Stimulated activated CD8-positive, alpha-beta memory T cell treated with anti-CD3 and anti-CD28 coated beads, Interleukin-15, amount 100 ng/mL, for 48 hours (primary cell): ENCODE measurements around the gene ARL6IP4.

Experiments
- DNase-seq, 2 donors: peaks; one replicate each; pipeline ENCODE4 v3.0.0-alpha.2; 2020; ENCODE audit warnings: low read depth in 2 of 2

ARL6IP4 gene

GRCh38 chr12:122958198-122958888 lies 22.1 kb upstream of the ARL6IP4 start:
- DNase-seq = no peak

DNA sequence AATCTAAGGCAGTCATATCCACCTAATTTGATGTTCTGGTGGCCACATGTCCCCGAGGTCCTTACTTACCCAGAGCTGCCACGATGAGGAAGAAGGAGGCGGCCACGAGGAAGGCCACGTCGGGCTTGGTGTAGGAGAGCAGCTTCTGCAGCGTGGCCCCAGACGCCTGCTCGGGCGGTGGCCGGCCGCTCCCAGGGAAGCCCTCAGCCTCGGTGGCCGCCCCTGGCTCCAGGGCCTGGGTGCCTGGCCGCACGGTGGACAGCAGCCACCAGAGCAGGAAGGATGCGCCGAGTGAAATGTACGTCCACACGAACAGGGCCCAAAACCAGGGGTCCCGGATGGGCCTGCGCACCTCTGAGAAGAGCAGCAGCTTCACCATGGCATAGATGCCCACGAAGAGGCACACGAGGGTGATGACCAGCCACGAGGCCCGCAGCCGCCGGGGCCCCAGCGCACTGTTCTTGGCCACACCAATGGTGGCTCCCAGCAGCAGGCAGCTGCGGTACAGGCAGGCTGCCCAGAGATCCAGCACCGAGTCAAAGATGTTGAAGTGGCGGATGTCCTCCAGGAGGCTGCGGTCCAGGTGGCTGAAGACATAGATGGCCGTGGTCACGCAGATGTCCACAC lies 20.8 kb upstream of the ARL6IP4 start:
- no peak for DNase-seq

DNA sequence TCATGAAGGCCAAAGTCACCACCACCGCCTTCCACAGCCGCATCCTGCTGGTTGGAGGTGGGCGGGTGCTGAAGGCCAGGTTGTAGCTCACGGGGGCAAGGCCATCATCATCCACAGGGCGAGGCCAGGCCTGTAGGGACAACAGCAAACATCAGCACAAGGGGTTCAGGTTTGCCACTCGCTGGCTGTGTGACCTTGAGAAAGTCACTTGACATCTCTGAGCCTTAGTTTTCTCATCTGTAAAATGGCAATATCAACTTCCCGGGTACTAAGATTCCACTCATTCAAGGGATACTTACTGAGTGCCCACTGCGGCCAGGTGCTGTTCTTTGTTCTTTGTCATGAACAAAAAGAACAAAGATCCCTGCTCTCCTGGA lies 20.3 kb upstream of the ARL6IP4 start:
- no peak for DNase-seq

- no peak for DNase-seq
Measured at GRCh38 chr12:122961531-122962329, 18.8 kb upstream of the ARL6IP4 start.

DNA sequence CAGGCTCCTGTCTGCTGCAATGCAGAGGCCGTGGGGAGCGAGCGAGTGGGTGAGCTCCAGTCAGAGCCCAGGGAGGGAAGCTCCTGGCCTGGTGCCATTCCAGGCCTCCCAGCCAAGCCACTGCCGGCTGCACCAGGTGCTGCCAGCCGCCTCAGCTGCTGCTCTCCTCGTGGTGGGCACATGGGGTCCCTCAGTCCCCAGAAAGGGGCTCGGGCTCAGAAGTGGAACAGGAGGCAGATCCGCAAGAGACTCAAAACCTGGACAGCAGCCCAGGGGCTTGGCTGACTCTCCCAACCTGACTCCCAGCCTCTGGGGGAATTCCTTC lies 16.6 kb upstream of the ARL6IP4 start:
- no peak for DNase-seq

DNA sequence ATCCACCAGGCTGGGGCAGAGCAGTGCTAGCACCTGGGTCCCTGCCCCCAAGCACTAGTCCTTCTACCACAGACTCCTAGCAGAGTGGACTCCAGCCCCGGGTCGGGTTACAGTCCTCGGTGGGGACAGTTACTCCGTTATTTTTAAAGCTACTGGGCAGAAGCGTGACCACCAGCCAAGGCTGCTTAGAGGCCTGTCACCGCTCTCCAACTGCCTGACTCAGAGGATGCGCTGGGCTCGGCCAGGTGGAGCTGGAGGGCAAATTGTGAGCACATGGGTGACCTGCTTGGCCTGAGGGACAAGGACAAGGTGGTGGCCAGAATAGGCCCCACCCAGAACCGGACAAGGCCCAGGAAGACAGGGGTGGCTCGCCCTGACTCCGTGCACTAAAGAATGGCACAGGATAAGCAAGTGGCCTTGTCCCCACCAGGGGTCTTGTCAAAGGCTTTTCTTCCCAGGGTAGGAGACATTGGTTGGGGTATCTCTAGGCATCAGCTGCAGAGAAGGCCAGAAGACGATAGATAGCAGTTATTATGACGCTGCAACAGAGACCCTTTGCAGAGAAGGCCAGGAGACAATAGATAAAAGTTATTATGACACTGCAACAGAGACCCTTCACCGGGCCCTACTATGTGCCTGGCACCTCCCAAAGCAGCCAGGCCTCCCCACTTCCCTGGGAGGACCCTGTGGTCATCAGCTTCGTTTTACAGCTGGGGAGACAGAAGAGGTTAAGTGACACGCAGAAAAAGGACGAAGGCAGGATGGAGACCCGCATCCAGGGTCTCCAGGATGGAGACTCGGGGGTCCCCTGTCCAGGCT lies 15.8 kb upstream of the ARL6IP4 start:
- no peak for DNase-seq

DNA sequence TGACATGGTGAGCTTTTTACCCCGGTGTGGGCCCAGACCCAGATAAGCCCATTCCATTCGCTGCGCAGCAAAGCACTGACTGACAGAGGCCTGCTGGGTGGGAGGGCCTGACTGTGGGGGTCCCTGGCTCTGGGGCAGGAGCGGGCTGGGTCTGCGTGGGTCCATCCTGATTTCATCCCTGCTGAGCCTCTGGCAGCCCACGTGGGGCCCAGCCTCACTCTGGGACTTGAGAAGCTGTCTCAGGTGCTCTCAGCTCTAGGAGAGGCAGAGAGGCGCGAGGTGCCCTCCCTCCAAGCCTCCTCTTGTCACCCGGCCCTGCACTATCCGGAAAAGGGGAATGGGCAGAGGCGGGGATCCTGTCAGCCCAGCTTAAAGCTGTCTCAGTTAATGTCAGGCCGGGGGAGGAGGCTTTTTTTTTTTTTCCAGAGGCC lies 15.1 kb upstream of the ARL6IP4 start:
- DNase-seq = no peak

DNA sequence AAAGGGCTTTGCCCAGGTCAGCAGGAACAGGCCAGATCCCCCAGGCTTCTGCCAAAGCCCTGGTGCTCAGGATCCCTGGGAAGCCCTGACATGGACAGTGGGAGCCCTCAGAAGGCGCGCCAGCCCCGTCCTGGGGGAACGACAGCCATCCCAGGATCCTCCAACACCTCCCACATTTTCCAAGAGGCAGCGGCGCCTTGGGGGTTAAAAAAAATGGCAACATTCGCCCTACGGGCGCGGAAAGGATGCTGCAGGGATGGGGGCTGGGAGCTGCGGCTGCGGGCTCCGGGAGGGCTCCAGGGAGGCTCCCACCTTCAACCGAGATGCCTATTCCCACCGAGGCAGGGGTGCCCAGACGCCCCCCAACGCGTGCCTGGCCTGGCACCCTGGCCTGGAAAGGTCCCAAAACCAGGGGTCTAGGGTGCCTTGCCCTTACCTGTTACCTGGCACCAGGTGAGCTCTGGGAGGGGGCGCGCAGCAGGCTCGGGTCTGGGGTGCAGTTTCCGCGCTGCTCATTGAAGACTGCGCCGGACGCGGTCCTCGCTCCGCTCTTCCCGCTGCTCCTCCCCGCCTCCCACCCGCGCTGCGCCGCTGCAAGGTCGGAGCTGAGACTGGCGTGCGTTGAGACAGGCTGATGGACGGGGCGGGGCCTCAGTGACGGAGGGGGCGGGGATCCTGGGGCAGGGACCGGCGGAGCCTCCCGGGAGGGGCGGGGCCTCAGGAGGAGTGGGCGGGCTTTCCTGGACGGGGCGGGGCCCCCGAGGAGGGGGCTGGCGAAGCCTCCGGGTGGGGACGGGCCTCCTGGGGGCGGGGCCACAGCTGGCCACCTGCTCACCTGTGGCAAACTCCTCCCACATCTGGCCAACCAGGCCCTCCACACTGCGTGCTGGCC lies 14.4 kb upstream of the ARL6IP4 start, which contains the start of gene ABCB9:
TSS of gene ABCB9 (minus strand) at position 613 of the 892 bp plus-strand sequence. CDS start 6,228 bp downstream, outside the sequence.
- peak; percentile 88 to 89 for DNase-seq

- DNase-seq = no peak
Measured at GRCh38 chr12:122966743-122967550, 13.5 kb upstream of the ARL6IP4 start.

- DNase-seq = no peak
Measured at GRCh38 chr12:122968104-122968503, 12.4 kb upstream of the ARL6IP4 start.

DNA sequence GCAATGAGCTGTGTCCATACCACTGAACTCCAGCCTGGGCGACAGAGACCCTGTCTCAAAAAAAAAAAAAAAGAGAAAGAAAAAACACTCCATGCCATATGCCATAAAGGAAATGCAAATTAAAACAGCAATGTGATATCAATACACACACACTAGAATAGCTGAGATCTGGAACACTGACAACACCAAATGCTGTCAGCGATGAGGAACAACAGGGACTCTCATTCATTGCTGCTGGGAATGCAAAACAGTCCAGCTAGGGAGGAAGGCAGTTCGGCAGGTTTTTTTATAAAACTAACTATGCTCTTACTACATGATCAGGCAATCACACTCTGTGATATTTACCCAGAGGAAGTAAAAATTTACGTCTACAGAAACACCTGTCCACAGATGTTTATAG lies 10.8 kb upstream of the ARL6IP4 start:
- DNase-seq = no peak

DNA sequence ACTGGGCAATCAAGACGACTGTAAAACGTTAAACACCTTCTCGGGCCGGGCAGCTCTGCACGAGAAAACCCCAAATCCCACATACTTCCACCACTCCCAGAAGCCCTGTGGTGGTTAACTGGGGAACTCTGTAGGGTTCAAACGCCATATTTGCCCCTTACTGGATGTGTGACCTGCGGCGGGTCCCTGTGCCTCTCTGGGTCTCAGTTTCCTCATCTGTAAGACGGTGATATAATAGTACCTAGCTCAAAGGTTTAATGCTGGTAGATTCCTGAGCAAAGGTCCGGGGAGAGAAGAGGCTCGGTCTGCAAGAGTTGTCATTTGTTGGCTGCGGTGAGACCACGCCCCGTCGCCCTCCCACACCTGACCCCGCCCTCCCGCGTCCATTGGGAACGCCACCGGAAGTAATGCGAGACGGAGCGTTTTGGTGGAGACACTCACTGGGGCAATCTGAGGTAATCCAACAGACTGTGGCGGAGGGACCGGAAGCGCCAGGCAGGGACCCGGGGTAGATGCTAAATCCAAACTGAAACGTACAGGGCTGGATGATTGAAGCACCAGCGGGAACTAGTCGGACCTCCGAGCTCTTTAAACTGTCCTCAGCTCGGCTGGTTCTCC lies 6.1 kb upstream of the ARL6IP4 start:
- peak; percentile 96 to 97 for DNase-seq

DNA sequence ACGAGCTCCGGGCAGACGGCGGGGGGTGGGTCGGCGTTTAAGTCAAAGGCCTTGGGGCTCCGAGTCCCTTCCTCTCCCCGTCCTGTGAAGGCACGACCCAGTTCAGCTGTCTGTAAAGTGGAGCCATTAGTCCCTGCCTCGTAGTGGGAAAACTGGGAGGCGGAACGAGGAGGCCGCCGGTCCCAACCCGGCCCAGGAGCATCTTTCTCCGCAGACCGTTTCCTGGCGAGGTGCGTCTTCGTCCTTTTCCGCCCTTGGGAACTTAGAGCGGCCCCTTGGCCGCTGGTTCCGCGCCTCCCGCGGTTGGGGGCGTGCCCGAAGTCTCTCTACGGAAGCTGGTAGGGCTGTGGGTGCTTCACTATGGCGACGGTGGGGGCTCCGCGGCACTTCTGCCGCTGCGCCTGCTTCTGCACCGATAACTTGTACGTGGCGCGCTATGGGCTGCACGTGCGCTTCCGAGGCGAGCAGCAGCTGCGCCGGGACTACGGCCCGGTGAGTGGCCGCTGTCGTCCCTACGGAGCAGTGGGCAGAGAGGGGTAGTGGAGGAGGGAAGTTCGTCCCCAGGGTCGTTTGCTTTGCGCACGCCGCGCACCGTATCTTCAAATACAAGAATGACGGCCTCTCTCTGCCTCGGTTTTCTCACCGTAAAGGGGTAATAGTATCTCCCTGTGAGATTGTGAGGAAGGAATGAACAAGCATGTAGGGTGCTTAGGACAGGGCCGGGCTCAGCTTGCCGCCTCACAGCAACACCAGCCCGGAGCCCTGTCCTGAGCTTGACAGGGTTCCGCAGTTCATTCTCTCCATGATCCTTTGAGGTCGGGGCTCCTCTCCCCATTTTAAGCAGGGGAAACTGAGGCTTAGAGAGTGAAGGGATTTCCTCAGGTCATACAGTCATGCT lies 5.3 kb upstream of the ARL6IP4 start, which contains the start of gene OGFOD2:
TSS of gene OGFOD2 (plus strand) at position 353 of the 898 bp plus-strand sequence. CDS start at position 361, 8 bp downstream.
- DNase-seq = peak; percentile 86 to 88

DNA sequence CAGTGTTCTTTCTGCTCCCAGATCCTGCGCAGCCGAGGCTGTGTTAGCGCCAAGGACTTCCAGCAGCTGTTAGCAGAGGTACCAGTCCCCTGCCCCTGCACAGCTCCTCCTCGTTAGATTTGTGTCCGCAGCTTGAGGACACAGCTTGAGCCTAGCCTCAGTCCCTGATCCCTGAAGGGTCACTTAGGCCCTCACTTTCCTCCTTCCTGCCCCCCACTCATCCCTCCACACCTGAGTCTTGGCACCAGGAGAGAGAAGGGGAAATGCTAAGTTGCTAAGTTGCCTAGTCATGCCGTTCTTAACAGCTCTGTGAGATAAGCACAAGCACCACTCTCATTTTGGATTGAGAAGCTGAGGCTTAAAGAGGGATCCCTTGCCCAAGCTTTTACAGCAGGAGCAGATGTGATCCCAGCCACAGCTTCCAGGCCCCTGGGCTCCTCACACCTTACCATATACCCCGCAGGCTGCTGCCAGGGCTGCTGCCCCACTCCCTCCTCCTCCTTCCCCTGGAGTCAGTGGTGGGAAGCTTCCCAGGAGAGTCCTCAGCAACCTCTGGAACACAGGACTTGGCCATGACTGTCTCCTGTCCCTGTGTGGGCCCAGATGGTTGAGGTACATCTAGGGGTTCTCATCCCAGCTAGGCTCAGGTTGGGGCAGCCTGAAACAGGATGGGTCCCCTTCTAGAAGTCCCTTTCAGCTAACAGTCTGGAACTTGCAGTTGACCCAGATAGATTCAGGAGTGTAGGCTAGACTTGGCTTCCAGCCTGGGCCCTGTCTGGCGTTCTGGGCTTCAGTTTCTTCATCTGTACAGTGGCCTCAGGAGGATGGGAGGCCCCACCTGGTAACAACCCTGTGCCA lies 4.5 kb upstream of the ARL6IP4 start:
- no peak for DNase-seq

DNA sequence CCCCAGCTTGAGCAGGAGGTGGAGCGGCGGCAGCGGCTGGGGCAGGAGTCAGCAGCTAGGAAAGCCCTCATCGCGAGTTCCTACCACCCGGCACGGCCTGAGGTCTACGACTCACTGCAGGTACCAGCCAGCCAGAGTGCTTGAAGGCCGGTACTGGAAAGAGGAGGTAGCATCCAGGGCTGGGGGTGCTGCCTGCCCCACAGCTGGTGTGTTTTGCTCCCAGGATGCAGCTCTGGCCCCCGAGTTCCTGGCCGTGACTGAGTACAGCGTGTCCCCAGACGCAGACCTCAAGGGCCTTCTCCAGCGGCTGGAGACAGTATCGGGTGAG lies 3.9 kb upstream of the ARL6IP4 start:
- no peak for DNase-seq

DNA sequence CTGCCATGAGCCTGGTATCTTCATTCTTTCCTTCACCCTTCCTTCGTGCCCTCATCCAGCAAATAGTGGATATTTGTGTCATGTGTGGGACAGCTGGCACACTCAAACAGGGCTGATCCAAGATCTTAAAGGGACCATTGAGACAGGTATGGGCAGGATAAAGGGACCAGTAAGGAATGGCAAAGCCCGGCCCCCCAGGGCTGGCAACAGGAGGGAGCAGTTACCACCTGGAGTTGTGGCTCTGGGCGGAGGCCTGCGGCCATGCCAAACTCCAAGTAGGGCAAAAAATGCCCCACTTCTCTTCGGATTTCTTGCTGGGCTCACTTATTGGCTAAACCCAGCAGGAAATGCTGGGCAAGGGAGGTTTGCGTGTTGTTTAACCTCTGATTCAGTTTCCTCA lies 3.3 kb upstream of the ARL6IP4 start:
- no peak for DNase-seq

DNA sequence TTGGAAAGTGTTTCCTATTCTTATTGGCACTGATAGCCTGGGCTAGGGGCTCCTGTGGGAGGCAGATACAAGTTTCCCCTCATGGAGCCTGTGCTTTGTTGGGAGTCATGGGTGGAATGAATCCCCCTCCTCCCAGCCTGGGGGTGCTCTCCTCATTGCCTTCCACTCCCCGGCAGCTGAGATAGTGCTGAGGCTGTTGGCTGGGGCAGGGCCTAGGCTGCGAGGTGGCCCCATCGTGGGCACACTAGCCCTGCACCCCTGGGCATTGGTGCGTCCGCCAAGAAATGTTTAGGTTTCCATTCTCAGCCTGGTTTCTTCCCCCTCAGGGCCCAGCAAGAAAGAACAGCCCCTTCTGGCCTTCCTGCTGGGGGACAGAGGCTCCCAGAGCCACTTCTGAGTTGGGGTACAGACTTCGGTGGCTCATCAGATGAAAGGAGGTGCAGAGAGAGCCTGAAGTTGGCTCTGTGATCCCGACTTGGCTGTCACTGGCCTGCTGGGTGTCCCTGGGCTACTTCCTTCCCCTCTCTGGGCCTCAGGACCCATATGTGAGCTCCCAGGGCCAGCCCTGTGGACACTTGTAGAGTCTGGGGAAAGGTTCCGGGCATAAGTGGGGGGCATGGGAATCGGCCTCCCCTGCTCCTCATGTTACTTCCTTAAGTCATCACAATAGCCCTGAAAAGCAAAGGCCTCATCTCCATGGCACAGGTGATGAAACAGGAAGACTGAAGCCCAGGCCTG lies 2.7 kb upstream of the ARL6IP4 start:
- no peak for DNase-seq
